Measurements from ENCODE around the gene RTL9.
"Not testable (repeated sequence)": the region's sequence is repeated elsewhere in the genome, so short reads cannot be mapped to it uniquely, and the experiment has no call there.

Gene RTL9

GRCh38 chrX:110358548-110358947, at the start of gene RTL9:
Gene RTL9, plus strand, starts transcription at chrX:110358848. Its CDS starts 91,770 bp downstream, at chrX:110450618.
- DNase-seq (ENCODE audit: low spot score) (no peak), FAIRE-seq (no peak)

GRCh38 chrX:110310000-110310790, 48.5 kb upstream of the RTL9 start:
- DNase-seq (ENCODE audit: low spot score) = no peak
- no peak for FAIRE-seq

GRCh38 chrX:110310896-110311295, 47.8 kb upstream of the RTL9 start:
- DNase-seq (ENCODE audit: low spot score) (no peak), FAIRE-seq (no peak)

- FAIRE-seq (no peak), DNase-seq (ENCODE audit: low spot score) (no peak)
Observed at GRCh38 chrX:110311437-110312230, 47.0 kb upstream of the RTL9 start.

GRCh38 chrX:110315551-110315950, 43.1 kb upstream of the RTL9 start:
- no peak for DNase-seq (ENCODE audit: low spot score)

GRCh38 chrX:110316351-110317060, 42.1 kb upstream of the RTL9 start:
- FAIRE-seq = peak; percentile 39

More at GRCh38 chrX:110315551-110315950, 43.1 kb upstream of the RTL9 start:
- peak; percentile 74 for FAIRE-seq

GRCh38 chrX:110317061-110317819, 41.4 kb upstream of the RTL9 start:
- no peak for DNase-seq (ENCODE audit: low spot score)
- FAIRE-seq = no peak

More at GRCh38 chrX:110316351-110317060, 42.1 kb upstream of the RTL9 start:
- no peak for DNase-seq (ENCODE audit: low spot score)

GRCh38 chrX:110317820-110318663, 40.6 kb upstream of the RTL9 start, which contains the start of gene AMMECR1:
Gene AMMECR1, minus strand, starts transcription at chrX:110318085. Its CDS starts 14 bp downstream, at chrX:110318071.
- DNase-seq (ENCODE audit: low spot score) (peak; percentile 53), FAIRE-seq (no peak)

- DNase-seq (ENCODE audit: low spot score) (no peak), FAIRE-seq (no peak)
Observed at GRCh38 chrX:110318664-110318968, 40.0 kb upstream of the RTL9 start.

GRCh38 chrX:110320381-110320987, 38.2 kb upstream of the RTL9 start:
- FAIRE-seq (no peak), DNase-seq (ENCODE audit: low spot score) (no peak)

- DNase-seq (ENCODE audit: low spot score) (no peak), FAIRE-seq (no peak)
Observed at GRCh38 chrX:110321081-110321480, 37.6 kb upstream of the RTL9 start.

GRCh38 chrX:110321670-110322069, 37.0 kb upstream of the RTL9 start:
- DNase-seq (ENCODE audit: low spot score) (no peak), FAIRE-seq (no peak)

GRCh38 chrX:110322603-110323002, 36.0 kb upstream of the RTL9 start:
- DNase-seq (ENCODE audit: low spot score) = no peak
- no peak for FAIRE-seq

GRCh38 chrX:110326712-110327111, 31.9 kb upstream of the RTL9 start:
- DNase-seq (ENCODE audit: low spot score) (no peak), FAIRE-seq (no peak)

GRCh38 chrX:110327336-110327735, 31.3 kb upstream of the RTL9 start:
- no peak for FAIRE-seq
- no peak for DNase-seq (ENCODE audit: low spot score)

- DNase-seq (ENCODE audit: low spot score); FAIRE-seq: not testable (repeated sequence)
Observed at GRCh38 chrX:110328613-110329012, 30.0 kb upstream of the RTL9 start.

- FAIRE-seq (no peak), DNase-seq (ENCODE audit: low spot score) (no peak)
Observed at GRCh38 chrX:110331444-110332030, 27.1 kb upstream of the RTL9 start.

- FAIRE-seq; DNase-seq (ENCODE audit: low spot score): not testable (repeated sequence)
Observed at GRCh38 chrX:110333458-110333857, 25.2 kb upstream of the RTL9 start.

- FAIRE-seq (no peak), DNase-seq (ENCODE audit: low spot score) (no peak)
Observed at GRCh38 chrX:110338935-110339334, 19.7 kb upstream of the RTL9 start.

All from RCC 7860 (cell line).